Measurements from ENCODE around the gene SKIC2. TPM values are rescaled to one million over a fixed set of nuclear protein-coding genes. Genes with fewer than 3 reads are reported as not detected.
"Not testable (repeated sequence)": the region's sequence is repeated elsewhere in the genome, so short reads cannot be mapped to it uniquely, and the experiment has no call there.

The SKIC2 gene
- total RNA-seq, 4 donors from 2014 or later = 11.5 to 58.8 (median 35.6) TPM

DNA sequence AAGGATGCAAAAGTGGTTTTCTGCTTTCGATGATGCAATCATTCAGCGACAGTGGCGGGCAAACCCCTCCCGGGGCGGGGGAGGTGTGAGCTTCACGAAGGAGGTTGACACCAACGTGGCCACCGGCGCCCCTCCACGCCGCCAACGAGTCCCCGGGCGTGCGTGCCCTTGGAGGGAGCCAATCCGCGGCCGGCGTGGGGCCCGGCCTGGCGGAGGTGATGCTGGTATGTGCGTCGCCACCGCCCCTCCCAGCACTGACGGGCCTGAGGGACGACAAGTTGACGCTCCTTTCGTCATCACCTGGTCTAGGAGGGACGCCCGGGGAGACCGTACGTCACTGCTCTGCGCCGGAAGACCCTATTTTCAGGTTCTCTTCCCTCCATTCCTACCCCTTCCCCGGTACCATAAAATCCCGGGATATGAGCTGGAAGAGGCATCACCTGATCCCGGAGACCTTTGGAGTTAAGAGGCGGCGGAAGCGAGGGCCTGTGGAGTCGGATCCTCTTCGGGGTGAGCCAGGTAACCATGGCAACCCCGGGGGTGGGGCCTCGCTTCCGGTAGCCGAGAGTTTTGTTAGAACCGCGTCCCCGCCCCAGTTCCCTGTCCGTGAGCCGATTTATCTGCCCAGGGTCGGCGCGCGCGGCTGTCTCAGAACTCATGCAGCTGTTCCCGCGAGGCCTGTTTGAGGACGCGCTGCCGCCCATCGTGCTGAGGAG is 13.2 kb downstream of the SKIC2 start, which contains the start of gene DXO:
Gene DXO (minus strand): TSS at position 146 of the 716 bp plus-strand sequence. CDS start 463 bp downstream, outside the sequence.
- TF ChIP-seq, protein P1, sequence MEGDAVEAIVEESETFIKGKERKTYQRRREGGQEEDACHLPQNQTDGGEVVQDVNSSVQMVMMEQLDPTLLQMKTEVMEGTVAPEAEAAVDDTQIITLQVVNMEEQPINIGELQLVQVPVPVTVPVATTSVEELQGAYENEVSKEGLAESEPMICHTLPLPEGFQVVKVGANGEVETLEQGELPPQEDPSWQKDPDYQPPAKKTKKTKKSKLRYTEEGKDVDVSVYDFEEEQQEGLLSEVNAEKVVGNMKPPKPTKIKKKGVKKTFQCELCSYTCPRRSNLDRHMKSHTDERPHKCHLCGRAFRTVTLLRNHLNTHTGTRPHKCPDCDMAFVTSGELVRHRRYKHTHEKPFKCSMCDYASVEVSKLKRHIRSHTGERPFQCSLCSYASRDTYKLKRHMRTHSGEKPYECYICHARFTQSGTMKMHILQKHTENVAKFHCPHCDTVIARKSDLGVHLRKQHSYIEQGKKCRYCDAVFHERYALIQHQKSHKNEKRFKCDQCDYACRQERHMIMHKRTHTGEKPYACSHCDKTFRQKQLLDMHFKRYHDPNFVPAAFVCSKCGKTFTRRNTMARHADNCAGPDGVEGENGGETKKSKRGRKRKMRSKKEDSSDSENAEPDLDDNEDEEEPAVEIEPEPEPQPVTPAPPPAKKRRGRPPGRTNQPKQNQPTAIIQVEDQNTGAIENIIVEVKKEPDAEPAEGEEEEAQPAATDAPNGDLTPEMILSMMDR (IDR thresholded peaks at IDR 0.05) = peak in 2 of 4 experiments; percentile 3 to 23
- TF ChIP-seq POLR2A (IDR thresholded peaks at IDR 0.05) = peak; percentile 41 to 66
- Histone ChIP-seq H3K9me3 (no peaks in the 10 kb centered on the region), H3K27ac (peak within 1 kb of the TSS; percentile 93 to 94), H3K4me1 (peaks cover 0 to 5% of the 10 kb centered on the region in 2 donors), H3K36me3 (no peaks in the 10 kb centered on the region), H3K27me3 (no peaks in the 10 kb centered on the region), H3K4me3 (peak within 1 kb of the TSS; percentile 49 to 72)
- DNase-seq = peak; percentile 95 to 98
- intact Hi-C loops (cut with DNase I; ENCODE audit: low total_unique reads) = no loop called here

DNA sequence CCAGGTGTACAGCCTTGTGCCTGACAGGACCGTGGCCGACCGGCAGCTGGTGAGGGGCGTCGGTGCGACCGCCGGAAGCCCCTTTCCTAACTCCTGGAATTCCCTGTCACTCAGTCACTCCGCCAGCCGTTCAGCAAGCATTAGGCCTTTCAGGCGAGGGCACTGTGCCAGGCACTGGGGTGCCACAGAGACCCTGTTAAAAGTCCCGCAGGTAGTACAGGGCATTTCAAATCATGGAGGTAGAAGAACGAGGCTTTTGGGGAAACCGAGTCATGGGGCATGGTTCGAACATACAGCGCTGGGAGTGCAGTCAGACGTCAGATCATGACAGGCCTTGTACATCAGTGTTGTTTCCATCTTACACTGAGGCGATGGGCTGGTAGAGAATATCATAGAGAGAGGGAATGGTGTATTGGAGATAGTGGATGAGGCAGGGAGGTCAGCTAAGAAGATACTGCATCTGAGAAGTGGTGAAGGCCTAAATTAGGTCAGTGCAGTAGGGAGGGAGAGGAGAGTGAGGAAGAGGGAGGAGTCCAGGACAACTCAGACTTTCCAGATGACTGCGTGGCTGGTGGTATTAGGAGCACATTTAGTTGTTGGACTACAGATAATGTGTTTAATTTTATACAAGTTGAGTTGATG is 13.9 kb downstream of the SKIC2 start:
- no peak for DNase-seq
- Histone ChIP-seq H3K27me3 (no peaks in the 10 kb centered on the region), H3K27ac (peak overlapping the region; percentile 93 to 94), H3K4me1 (peaks cover 0 to 5% of the 10 kb centered on the region in 2 donors), H3K36me3 (no peaks in the 10 kb centered on the region), H3K4me3 (peak overlapping the region; percentile 49 to 72), H3K9me3 (no peaks in the 10 kb centered on the region)
- TF ChIP-seq, protein P1 (IDR thresholded peaks at IDR 0.05) = no peak
- no peak for TF ChIP-seq POLR2A (IDR thresholded peaks at IDR 0.05)
- intact Hi-C loops (cut with DNase I; ENCODE audit: low total_unique reads) = no loop called here

- intact Hi-C loops (cut with DNase I; ENCODE audit: low total_unique reads); H3K9me3 ChIP-seq; H3K4me1 ChIP-seq; H3K27ac ChIP-seq; H3K27me3 ChIP-seq; H3K36me3 ChIP-seq; DNase-seq; H3K4me3 ChIP-seq: not testable (repeated sequence)
These were observed 17.1 kb downstream of the SKIC2 start for GRCh38 chr6:31976065-31976464.

GRCh38 chr6:31977816-31978431 is 18.9 kb downstream of the SKIC2 start:
- Histone ChIP-seq H3K4me1 (no peaks in the 10 kb centered on the region), H3K9me3 (no peaks in the 10 kb centered on the region), H3K36me3 (no peaks in the 10 kb centered on the region), H3K4me3 (no peak overlapping the region), H3K27me3 (no peaks in the 10 kb centered on the region), H3K27ac (no peak overlapping the region)
- no peak for TF ChIP-seq POLR2A (IDR thresholded peaks at IDR 0.05)
- TF ChIP-seq, protein P1 (IDR thresholded peaks at IDR 0.05) = no peak
- DNase-seq = no peak
- intact Hi-C loops (cut with DNase I; ENCODE audit: low total_unique reads) = no loop called here

- no peak overlapping the region for H3K27ac ChIP-seq
- H3K27me3 ChIP-seq = no peaks in the 10 kb centered on the region
- no peaks in the 10 kb centered on the region for H3K4me1 ChIP-seq
- no peak for TF ChIP-seq POLR2A (IDR thresholded peaks at IDR 0.05)
- TF ChIP-seq, protein P1 (IDR thresholded peaks at IDR 0.05) = no peak
- no peak overlapping the region for H3K4me3 ChIP-seq
- no peak for DNase-seq
- intact Hi-C loops (cut with DNase I; ENCODE audit: low total_unique reads) = no loop called here
- no peaks in the 10 kb centered on the region for H3K36me3 ChIP-seq
- no peaks in the 10 kb centered on the region for H3K9me3 ChIP-seq
These were observed 19.9 kb downstream of the SKIC2 start for GRCh38 chr6:31978831-31979230.
